HL-60/S4 treated with retinoic acid at 250 ng/mL for 4 days and 3 days (cell line): ENCODE results near the gene ANKRD13D.

ENCODE experiments used
- in situ Hi-C: fragments of 300-500 bp; cut with MboI; formaldehyde crosslinking; loops from 2 replicates; pipeline ENCODE4 v1.7.0; 2022; ENCODE audit warnings: low sequenced_read_pairs

Gene ANKRD13D

GRCh38 chr11:67261640-67261945 is 27.5 kb upstream of the ANKRD13D start:
- in situ Hi-C loops: loop anchor here (10.0 kb wide), 2 partner anchors 53 to 123 kb away; no protein-coding TSS in a partner anchor

GRCh38 chr11:67261946-67262681 is 27.0 kb upstream of the ANKRD13D start:
- in situ Hi-C loops: loop anchor here (10.0 kb wide), 2 partner anchors 53 to 123 kb away; no protein-coding TSS in a partner anchor

DNA sequence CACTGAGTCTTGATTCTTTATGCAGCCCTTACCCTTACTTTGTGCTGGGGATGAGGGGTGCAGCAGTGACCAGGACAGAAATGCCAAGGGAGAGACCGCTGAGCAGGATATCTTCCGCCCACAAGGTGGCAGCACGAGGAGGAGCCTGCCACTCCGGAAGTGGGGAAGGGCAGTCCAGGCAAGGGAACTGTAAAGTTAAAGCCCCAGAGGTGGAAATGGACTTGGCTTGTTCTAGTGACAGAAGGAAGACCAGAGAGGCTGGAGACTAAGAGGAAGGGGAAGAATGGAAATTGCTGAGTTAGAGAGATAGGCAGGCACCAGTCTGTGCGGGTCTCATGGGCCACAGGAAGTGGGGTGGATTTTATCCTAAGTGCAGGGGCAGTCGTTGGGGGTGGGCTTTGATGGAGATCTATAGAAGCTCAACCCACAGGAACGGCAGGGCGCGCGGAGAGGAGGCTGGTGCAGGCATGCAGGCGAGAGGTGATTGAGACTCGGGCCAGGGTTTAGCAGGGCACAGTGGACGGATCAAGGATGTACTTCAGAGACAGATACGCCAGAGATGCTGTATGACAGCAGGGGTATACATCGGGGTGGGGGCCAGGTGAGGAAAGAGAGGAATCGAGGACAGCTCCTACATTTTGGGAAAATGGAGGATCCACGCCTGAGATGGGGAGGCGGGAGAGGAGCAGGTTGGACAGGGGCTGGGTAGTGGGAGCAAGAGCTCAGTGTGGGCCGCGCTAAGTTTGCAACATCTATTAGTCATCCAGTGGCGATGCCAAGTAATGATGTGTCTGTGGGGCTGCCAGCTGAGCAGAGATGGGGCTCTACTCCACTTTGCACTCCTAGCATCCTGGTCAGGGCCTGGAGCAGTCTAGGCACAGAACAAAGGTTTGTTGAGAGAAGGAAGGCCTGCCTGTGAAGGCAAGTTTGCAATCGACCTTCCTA is 26.1 kb upstream of the ANKRD13D start:
- in situ Hi-C loops: loop anchor here (10.0 kb wide), 2 partner anchors 52 to 122 kb away; no protein-coding TSS in a partner anchor

GRCh38 chr11:67264260-67264659 is 24.8 kb upstream of the ANKRD13D start:
- in situ Hi-C loops: loop anchor here (10.0 kb wide), 2 partner anchors 51 to 121 kb away; no protein-coding TSS in a partner anchor

GRCh38 chr11:67264877-67265632 is 24.0 kb upstream of the ANKRD13D start:
- in situ Hi-C loops: loop anchor here (10.0 kb wide), 2 partner anchors 50 to 120 kb away; no protein-coding TSS in a partner anchor

DNA sequence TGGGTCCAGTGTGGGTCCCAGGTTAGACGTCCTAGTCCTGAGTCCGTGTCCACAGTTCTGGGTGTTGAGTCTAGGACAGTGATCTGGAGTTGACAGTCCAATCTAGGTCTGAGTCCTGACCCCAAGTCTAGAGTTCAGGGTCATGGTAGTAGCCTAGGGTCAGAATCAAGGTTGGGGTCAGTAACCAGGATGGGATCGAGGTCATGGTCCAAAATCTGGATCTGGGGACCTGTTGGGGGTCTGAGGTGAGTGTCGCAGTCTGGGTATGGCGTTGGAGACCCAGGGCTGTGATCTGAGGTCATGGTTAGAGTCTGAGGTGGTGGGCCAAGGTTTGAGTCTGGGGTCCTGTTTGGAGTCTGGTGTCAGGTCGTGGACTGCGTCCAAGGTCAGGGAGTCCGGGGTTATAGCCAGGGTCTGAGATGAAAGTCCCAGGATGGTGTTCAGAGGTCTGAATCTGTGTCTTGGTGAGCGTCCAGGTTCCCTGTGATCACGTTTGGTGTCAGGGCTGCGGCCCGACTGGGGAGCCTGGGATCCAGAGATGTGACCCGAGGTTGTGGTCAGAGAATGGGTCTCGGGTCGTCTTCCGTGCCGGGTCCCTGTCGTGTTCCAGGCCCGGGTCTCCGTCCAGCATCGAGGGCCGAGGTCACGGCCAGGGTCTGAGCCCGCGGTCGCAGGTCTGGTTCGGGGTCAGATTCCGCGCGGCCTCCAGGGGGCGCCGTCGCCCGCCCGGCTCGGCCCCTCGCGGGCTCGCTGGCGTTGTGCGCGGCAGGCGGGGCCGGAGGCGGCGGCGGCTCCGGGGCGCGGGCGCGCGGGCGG is 23.3 kb upstream of the ANKRD13D start:
- in situ Hi-C loops: loop anchor here (10.0 kb wide), 2 partner anchors 49 to 119 kb away; no protein-coding TSS in a partner anchor

DNA sequence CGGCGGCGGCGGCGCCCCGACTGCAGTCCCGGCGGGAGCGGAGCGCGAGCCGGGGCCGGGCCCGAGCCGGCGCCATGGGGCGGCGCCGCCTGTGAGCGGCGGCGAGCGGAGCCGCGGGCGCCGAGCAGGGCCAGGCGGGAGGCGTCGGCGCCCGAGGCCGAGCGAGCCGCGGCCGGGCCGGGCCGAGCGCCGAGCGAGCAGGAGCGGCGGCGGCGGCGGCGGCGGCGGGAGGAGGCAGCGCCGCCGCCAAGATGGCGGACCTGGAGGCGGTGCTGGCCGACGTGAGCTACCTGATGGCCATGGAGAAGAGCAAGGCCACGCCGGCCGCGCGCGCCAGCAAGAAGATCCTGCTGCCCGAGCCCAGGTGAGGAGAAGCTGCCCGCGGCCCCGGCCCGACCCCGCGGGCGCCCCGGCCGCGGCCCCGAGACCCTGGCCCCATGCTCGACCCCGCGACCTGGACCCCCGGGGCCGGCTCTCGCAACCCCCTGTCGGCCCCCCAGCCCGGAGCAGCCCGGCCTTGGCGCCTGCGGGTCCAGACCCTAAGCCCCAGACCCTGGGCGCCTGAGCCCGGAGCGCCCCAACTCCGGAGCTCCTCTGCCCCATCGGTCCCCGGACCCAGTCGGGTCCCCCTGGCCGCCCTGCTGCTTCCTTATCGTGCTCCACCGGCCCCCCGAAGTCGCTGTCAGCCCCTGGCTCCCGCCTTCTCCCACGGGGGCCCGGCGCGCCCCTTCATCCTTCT is 22.5 kb upstream of the ANKRD13D start, which contains the start of gene GRK2:
Gene GRK2 (plus strand): TSS at position 25 of the 739 bp plus-strand sequence. CDS start 227 bp downstream, at position 252.
- in situ Hi-C loops: loop anchor here (10.0 kb wide), 2 partner anchors 48 to 118 kb away; no protein-coding TSS in a partner anchor

- in situ Hi-C loops: loop anchor here (10.0 kb wide), 2 partner anchors 47 to 117 kb away; no protein-coding TSS in a partner anchor
Measured at GRCh38 chr11:67267188-67268080, 21.7 kb upstream of the ANKRD13D start.

GRCh38 chr11:67268081-67268961 is 20.8 kb upstream of the ANKRD13D start:
- in situ Hi-C loops: loop anchor here (10.0 kb wide), 2 partner anchors 46 to 116 kb away; no protein-coding TSS in a partner anchor

DNA sequence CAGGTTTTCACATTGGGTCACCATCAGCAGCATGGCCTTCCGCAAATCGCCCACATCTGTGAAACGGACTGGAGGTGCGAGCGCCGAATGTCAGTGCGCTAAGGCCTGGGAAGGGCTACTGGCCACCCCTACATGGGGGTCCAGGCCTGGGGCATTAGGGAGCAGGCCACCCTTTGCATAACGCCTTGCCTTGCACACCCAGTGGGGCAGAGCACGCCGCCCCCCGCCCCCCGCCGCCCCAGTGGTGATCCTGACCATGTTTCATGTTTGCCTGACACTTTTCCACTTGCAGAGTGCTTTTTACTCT is 20.2 kb upstream of the ANKRD13D start:
- in situ Hi-C loops: loop anchor here (10.0 kb wide), 2 partner anchors 46 to 116 kb away; no protein-coding TSS in a partner anchor

DNA sequence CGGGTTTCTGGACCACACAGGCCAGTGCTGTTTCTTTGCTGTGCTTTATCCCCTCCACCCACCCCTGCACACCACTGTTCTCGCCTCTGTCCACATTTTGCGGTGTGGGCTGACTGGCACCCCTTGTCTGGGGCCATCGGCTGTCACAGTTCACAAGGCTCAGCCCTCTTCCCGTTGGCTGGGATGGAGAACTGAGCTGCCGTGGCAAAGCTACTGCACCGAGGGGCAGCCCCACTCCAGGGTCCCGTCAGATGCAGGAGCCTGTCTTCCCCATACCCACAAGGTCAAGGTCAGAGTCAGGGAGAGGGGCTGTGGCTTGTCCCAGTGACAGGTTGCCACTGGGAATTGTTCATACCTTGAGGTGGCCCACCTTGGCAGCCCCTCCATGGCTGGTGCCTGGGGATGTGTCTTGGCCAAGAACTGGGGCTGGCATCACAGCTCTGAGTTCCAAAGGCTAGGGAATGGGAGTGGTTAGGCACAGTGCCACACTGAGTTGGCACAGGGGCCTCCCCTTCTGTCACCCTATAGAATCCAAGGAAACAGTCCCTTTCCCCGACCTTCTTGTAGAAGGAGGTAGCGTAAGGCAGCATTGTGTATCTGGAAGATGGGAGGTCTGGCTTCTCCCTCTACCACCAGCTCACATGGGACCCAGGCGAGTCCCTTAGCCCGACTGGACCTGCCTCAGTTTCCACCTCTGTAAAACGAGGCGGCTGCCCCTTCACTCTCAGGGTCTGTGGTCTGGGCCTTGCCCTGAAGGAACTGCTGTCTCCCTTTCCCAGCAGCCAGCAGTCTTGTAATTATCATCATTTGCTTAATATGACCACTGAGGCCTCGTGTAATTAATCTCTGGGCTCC is 19.5 kb upstream of the ANKRD13D start:
- in situ Hi-C loops: loop anchor here (10.0 kb wide), 2 partner anchors 45 to 115 kb away; no protein-coding TSS in a partner anchor

DNA sequence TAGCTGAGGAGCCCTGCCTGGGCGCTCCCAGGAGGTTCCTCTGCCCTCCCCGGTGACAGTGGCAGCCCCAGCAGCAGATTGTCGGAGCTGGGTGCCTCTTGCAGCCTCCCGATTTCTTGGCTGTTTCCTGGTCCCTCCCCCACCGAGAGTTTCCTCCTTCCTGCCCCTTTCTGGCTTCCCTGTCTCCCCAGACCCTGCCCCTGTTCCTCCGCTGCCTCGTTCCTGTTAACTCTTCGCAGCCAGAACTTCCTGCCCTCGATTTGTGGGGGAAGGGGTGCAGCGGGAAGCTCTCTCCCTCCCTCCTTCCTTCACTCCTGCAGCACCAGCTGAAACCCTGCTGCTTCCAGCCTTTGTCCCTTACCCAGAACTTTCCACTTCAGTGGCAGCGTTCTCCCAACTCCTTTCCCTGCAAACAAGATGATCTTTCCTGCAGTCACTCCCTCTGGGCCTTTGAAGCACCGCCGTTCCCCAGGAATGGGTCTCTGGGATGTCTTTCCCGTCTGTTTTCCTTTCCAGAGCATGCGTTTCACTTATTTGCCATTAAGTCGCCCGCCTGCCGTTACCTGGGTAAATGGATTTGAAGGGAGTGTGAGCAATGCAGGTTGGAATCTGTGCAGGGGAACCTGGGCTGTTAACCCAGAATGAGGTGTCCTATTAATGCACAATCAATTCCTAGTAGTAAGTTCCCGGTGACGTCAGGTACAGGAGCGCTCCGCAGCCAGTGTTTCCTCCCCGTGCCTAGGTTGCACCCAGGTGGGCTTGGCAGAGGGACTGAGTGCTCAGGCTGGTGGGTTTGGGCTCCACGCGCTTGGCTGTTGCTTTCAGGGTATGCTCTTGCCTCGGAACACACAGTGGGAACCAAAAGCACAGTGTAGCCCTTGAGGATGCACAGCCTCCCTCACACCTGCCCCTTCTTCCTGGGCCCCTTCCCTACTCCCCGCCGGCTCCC is 18.6 kb upstream of the ANKRD13D start:
- in situ Hi-C loops: no loop called here

- in situ Hi-C loops: no loop called here
Measured at GRCh38 chr11:67271205-67271540, 17.9 kb upstream of the ANKRD13D start.

GRCh38 chr11:67271541-67272284 is 17.4 kb upstream of the ANKRD13D start:
- in situ Hi-C loops: no loop called here
